K562 treated with DMSO at 1 percent for 4 hours (cell line): Measurements from ENCODE around the gene HIP1. TPM values are rescaled to one million over a fixed set of nuclear protein-coding genes. Genes with fewer than 3 reads are reported as not detected.

Source experiments
- total RNA-seq: library from RNA; unstranded; fragments of 300-600 nt; gene quantifications from 2 replicates; pipeline ENCODE4 v1.2.3, GENCODE V29; 2022; ENCODE audit not compliant: insufficient read depth

Gene HIP1
- total RNA-seq = 20.1 and 20.8 TPM in 2 replicates

GRCh38 chr7:75738604-75738974 lies at the start of gene HIP1:
Gene HIP1 (minus strand): TSS chr7:75738941. CDS start chr7:75738920, 21 bp downstream.

GRCh38 chr7:75772081-75773077 lies 33.6 kb upstream of the HIP1 start, which contains the start of gene CCL26:
Gene CCL26 (minus strand): TSS chr7:75772211. CDS start chr7:75772176, 35 bp downstream.

GRCh38 chr7:75492020-75492419 lies 246.7 kb downstream of the HIP1 start, which contains the start of gene SPDYE5:
Gene SPDYE5 (plus strand): TSS chr7:75492320. CDS start chr7:75494048, 1,728 bp downstream.

GRCh38 chr7:75485979-75486643 lies 252.6 kb downstream of the HIP1 start, which contains the start of gene POM121C:
Gene POM121C (minus strand): TSS chr7:75486299. CDS start chr7:75441496, 44,803 bp downstream.

Other genes starting within 250 kb of the HIP1 start
- not detected in 2 replicates for gene SPDYE5, start 246.6 kb downstream of the HIP1 start, total RNA-seq
- gene CCL26, start 33.3 kb upstream of the HIP1 start, total RNA-seq = 3.6 TPM in 1 of 2 replicates, not detected in the other
- 3.5 TPM in 1 of 2 replicates, not detected in the other for gene CCL24, start 74.9 kb upstream of the HIP1 start, total RNA-seq
- 116 and 123 TPM in 2 replicates for gene RHBDD2, start 140.1 kb upstream of the HIP1 start, total RNA-seq
- 162 and 201 TPM in 2 replicates for gene POR, start 176.2 kb upstream of the HIP1 start, total RNA-seq